Endothelial cell of umbilical vein (primary cell): Measurements from ENCODE around the gene CKB. TPM values are rescaled to one million over a fixed set of nuclear protein-coding genes. Genes with fewer than 3 reads are reported as not detected.
"Not testable (repeated sequence)": the region's sequence is repeated elsewhere in the genome, so short reads cannot be mapped to it uniquely, and the experiment has no call there.

Experiments
- BruUV-seq: library from RNA; stranded (reverse); fragments of 400-500 nt; replicated peaks from 2 replicates; lab custom pipeline; 2021; lab: Mats Ljungman, UMichigan
- CTCF ChIA-PET: fragments of 300-600, 350-600 bp; sonication (Branson Sonifier 250); formaldehyde crosslinking; loops from one replicate; lab custom pipeline; 2021; ENCODE audit warnings: antibody characterized with exemption, inconsistent platforms; lab: Charles Lee
- POLR2A ChIA-PET: fragments of 300-600, 350-600 bp; sonication (Branson Sonifier 250); formaldehyde crosslinking; loops from one replicate; lab custom pipeline; 2021; ENCODE audit warnings: antibody characterized with exemption, inconsistent platforms; lab: Charles Lee
- DNase-seq: peaks from one replicate; pipeline ENCODE4 v3.0.0-alpha.2; 2011; ENCODE audit warnings: low read depth, low spot score
- FAIRE-seq: peaks from 2 replicates; lab custom pipeline; 2011; peaks lifted over from hg19 to GRCh38; lab: Jason Lieb, UNC
- H2AFZ ChIP-seq: 2 replicates; pipeline ENCODE4 v1.6.0; 2012; ENCODE audit warnings: low read depth, low read length, control low read depth, inconsistent platforms
- H3K27ac ChIP-seq: 2 replicates; pipeline ENCODE4 v1.5.1; 2011; ENCODE audit warnings: low read depth, mild to moderate bottlenecking, control low read depth, low read length, moderate library complexity; ENCODE audit not compliant: insufficient read depth
- H3K27me3 ChIP-seq, 2 experiments: 2 replicates each; pipeline versions ENCODE4 v1.6.0 to v1.6.1; 2011; ENCODE audit warnings: low read length in 2 of 2, mixed read lengths in 1 of 2; ENCODE audit not compliant: control insufficient read depth in 2 of 2, insufficient read depth in 2 of 2
- H3K36me3 ChIP-seq, 2 experiments: 2 replicates in 1 of 2; 3 replicates in 1 of 2; pipeline ENCODE4 v1.5.1; 2011; ENCODE audit warnings: low read length in 2 of 2, mild to moderate bottlenecking in 1 of 2, moderate library complexity in 1 of 2; ENCODE audit not compliant: control insufficient read depth in 2 of 2, insufficient read depth in 2 of 2; ENCODE audit errors: extremely low read depth in 1 of 2
- H3K4me1 ChIP-seq: 3 replicates; pipeline ENCODE4 v1.5.1; 2011; ENCODE audit warnings: mild to moderate bottlenecking, low read length; ENCODE audit not compliant: control insufficient read depth, insufficient read depth; ENCODE audit errors: extremely low read depth
- H3K4me2 ChIP-seq: 2 replicates; pipeline ENCODE4 v1.6.1; 2011; ENCODE audit warnings: low read length, control low read depth, mixed read lengths; ENCODE audit not compliant: insufficient read depth
- H3K4me3 ChIP-seq, 3 experiments: fragments of 200-600 bp in 1 of 3; sonication (generic), shearing (Covaris generic) in 1 of 3; replicated peaks in 1 of 3; 2 replicates each; pipeline ENCODE4 v1.5.1; 2011 to 2016; ENCODE audit warnings: control low read depth in 3 of 3, low read length in 3 of 3, mild to moderate bottlenecking in 2 of 3, inconsistent platforms in 1 of 3, low read depth in 1 of 3, moderate library complexity in 1 of 3; ENCODE audit not compliant: insufficient read depth in 1 of 3
- H3K79me2 ChIP-seq: 2 replicates; pipeline ENCODE4 v1.6.0; 2012; ENCODE audit warnings: low read length, inconsistent platforms; ENCODE audit not compliant: control insufficient read depth, insufficient read depth
- H3K9ac ChIP-seq: replicated peaks from 2 replicates; pipeline ENCODE3; 2011; ENCODE audit warnings: low read length, control low read depth; ENCODE audit not compliant: insufficient read depth; ENCODE audit errors: extremely low read depth
- H3K9me1 ChIP-seq: replicated peaks from 3 replicates; pipeline ENCODE4 v1.6.0; 2011; ENCODE audit warnings: mild to moderate bottlenecking, low read length; ENCODE audit not compliant: control insufficient read depth, insufficient read depth; ENCODE audit errors: extremely low read depth
- H3K9me3 ChIP-seq: replicated peaks from 2 replicates; pipeline ENCODE4 v1.5.1; 2012; ENCODE audit warnings: low read length, inconsistent platforms; ENCODE audit not compliant: control insufficient read depth, insufficient read depth
- H4K20me1 ChIP-seq: replicated peaks from 2 replicates; pipeline ENCODE3; 2011; ENCODE audit warnings: mild to moderate bottlenecking, low read length; ENCODE audit not compliant: control insufficient read depth, insufficient read depth; ENCODE audit errors: extremely low read depth
- EZH2 ChIP-seq: IDR thresholded peaks from 2 replicates; pipeline ENCODE4 v1.6.1; 2012; ENCODE audit warnings: borderline replicate concordance, low read depth, mild to moderate bottlenecking, moderate library complexity, low read length, inconsistent platforms; ENCODE audit not compliant: severe bottlenecking
- FOS ChIP-seq: IDR thresholded peaks from 2 replicates; pipeline ENCODE4 v1.6.1; 2011; ENCODE audit warnings: mild to moderate bottlenecking, low read length, moderate library complexity, borderline replicate concordance; ENCODE audit not compliant: insufficient read depth
- JUN ChIP-seq: IDR thresholded peaks from 2 replicates; pipeline ENCODE4 v1.6.1; 2011; ENCODE audit warnings: borderline replicate concordance, low read depth; ENCODE audit not compliant: insufficient read length, insufficient read depth
- POLR2AphosphoS5 ChIP-seq: IDR thresholded peaks from 2 replicates; pipeline ENCODE4 v1.6.1; 2012; ENCODE audit warnings: low read depth, mild to moderate bottlenecking, control low read depth, low read length, moderate library complexity; ENCODE audit not compliant: insufficient read depth
- dilution Hi-C: fragments of 300-500 bp; cut with MboI; formaldehyde crosslinking; loops from one replicate; pipeline ENCODE4 v1.15.0; 2019; ENCODE audit warnings: low sequenced_read_pairs; ENCODE audit not compliant: extremely low pct_ligation_motif_present
- intact Hi-C: fragments of 100-400 bp; cut with micrococcal nuclease; formaldehyde crosslinking; loops from one replicate; pipeline ENCODE4 v1.10.0; 2022
- polyA plus RNA-seq, 4 experiments: library from polyadenylated mRNA; depleted of rRNA in 3 of 4; stranded (reverse) in 3 of 4; unstranded in 1 of 4; fragments of >200 nt; gene quantifications; 2 replicates each; pipeline versions ENCODE4 v1.2.1 to v1.2.3, GENCODE V29; 2011 to 2012; ENCODE audit warnings: missing spikeins in 1 of 4
- total RNA-seq: library from RNA; stranded (reverse); gene quantifications from 2 replicates; pipeline ENCODE4 v1.2.3, GENCODE V29; 2021
- TF ChIP-seq, protein P1 (sequence below), 2 donors: IDR thresholded peaks; 1 replicate in 1 of 2; 2 replicates in 1 of 2; pipeline ENCODE4 v1.5.1; 2011; ENCODE audit warnings: low read length in 2 of 2, mild to moderate bottlenecking in 2 of 2, moderate library complexity in 2 of 2, control low read depth in 1 of 2, inconsistent platforms in 1 of 2, low read depth in 1 of 2; ENCODE audit not compliant: insufficient read depth in 1 of 2; ENCODE audit errors: extremely low read depth in 1 of 2
- TF ChIP-seq, protein P2 (sequence below): IDR thresholded peaks from 2 replicates; pipeline ENCODE4 v1.6.1; 2011; ENCODE audit not compliant: insufficient read depth, insufficient read length

CKB gene
- total and polyA plus RNA-seq, 2 donors (not counting 3 experiments of a cell fraction or from before 2014, with no cell fraction given) = 4.0 to 6.9 TPM

DNA sequence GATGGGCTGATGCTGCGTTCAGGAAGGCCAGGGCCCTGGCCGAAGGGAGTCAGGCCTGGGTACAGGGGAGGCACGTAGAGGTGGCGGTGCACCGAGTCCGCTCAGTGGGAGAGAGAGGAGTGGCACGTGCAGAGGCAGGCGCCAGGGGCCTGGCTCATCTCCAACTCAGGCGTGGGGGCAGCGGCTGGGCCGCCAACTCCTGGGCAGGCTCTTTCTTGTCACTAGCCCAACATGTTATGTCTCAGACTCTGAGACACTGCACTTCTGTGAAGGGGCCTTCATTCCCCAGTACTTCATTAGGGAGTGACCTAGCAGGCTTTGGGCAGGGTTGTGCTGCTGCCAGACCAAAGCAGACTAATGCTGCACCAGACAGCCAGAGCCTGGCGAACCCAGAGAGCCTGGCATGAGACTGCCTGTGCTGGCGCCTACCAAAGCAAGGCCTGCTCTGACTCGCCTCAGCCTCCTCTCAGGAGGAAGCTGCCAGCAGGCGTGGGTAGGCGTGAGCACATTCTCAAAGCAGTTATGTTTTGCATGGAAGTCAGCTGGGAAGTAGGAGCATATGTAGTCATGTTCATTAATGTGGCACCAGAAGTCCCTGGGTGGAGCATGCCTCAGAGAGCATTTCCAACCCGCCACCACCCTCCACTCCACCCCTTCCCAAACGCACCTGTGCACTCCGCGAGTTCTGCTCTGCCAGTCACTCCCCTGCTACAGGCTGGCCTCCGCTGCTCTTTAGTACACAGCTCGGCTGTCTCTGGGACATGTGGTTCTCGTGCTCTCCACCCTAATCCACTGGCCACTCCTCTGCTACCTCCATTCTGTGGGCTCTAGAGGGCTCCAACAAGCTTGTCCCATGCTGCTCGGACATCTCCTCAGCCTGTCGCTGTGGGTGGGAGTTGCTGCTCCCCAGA is 9.7 kb downstream of the CKB start:
- no peak overlapping the region for H3K9ac ChIP-seq
- no peaks in the 10 kb centered on the region for H3K79me2 ChIP-seq
- CTCF ChIA-PET = interaction anchor here (1.7 kb wide), 1 partner anchor 13 kb away, joined by 5 read pairs; no protein-coding TSS in a partner anchor
- H3K27ac ChIP-seq = no peak overlapping the region
- no peak for TF ChIP-seq EZH2
- TF ChIP-seq JUN = no peak
- TF ChIP-seq FOS = no peak
- TF ChIP-seq, protein P1, sequence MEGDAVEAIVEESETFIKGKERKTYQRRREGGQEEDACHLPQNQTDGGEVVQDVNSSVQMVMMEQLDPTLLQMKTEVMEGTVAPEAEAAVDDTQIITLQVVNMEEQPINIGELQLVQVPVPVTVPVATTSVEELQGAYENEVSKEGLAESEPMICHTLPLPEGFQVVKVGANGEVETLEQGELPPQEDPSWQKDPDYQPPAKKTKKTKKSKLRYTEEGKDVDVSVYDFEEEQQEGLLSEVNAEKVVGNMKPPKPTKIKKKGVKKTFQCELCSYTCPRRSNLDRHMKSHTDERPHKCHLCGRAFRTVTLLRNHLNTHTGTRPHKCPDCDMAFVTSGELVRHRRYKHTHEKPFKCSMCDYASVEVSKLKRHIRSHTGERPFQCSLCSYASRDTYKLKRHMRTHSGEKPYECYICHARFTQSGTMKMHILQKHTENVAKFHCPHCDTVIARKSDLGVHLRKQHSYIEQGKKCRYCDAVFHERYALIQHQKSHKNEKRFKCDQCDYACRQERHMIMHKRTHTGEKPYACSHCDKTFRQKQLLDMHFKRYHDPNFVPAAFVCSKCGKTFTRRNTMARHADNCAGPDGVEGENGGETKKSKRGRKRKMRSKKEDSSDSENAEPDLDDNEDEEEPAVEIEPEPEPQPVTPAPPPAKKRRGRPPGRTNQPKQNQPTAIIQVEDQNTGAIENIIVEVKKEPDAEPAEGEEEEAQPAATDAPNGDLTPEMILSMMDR (IDR thresholded peaks at IDR 0.05; ENCODE audit: extremely low read depth in 1 of 2, insufficient read depth in 1 of 2, low read depth in 1 of 2, low read length in 2 of 2) = no peak
- TF ChIP-seq POLR2AphosphoS5 = peak; percentile 21
- TF ChIP-seq, protein P2, sequence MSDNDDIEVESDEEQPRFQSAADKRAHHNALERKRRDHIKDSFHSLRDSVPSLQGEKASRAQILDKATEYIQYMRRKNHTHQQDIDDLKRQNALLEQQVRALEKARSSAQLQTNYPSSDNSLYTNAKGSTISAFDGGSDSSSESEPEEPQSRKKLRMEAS = no peak
- H3K36me3 ChIP-seq = peaks cover 6 to 14% of the 10 kb centered on the region in 2 experiments
- intact Hi-C loops = no loop called here
- H2AFZ ChIP-seq = no peak overlapping the region
- H3K9me3 ChIP-seq = no peaks in the 10 kb centered on the region
- H3K9me1 ChIP-seq = no peaks in the 10 kb centered on the region
- no peaks in the 10 kb centered on the region for H4K20me1 ChIP-seq
- FAIRE-seq = no peak
- H3K4me1 ChIP-seq = no peaks in the 10 kb centered on the region
- no peaks in the 10 kb centered on the region for H3K27me3 ChIP-seq
- no peak overlapping the region for H3K4me2 ChIP-seq
- DNase-seq = peak; percentile 28
- dilution Hi-C loops = no loop called here
- POLR2A ChIA-PET = no interaction called here
- no TSS peak for BruUV-seq
- no peak overlapping the region for H3K4me3 ChIP-seq

DNA sequence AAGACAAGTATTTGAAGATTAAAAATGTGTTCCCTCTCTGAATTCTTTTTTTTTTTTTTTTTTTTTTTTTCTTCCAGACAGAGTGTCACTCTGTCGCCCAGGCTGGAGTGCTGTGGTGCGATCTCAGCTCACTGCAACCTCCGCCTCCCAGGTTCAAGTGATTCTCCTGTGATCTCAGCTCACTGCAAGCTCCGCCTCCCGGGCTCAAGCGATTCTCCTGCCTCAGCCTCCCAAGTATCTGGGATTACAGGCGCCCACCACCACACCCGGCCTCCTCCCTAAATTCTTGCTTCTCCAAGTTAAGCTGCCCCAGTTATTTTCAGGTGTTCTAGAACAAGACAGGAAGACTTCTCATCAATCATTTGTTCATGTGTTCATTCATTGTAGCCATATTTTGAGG is 10.4 kb downstream of the CKB start:
- dilution Hi-C loops, H2AFZ ChIP-seq, H4K20me1 ChIP-seq, FAIRE-seq, H3K27ac ChIP-seq, H3K4me1 ChIP-seq, POLR2A ChIA-PET, H3K9me3 ChIP-seq, H3K4me3 ChIP-seq, H3K9ac ChIP-seq, H3K9me1 ChIP-seq, H3K79me2 ChIP-seq, DNase-seq, BruUV-seq, intact Hi-C loops, H3K4me2 ChIP-seq, H3K27me3 ChIP-seq: not testable (repeated sequence)
- CTCF ChIA-PET = interaction anchor here (1.7 kb wide), 1 partner anchor 12 kb away, joined by 5 read pairs; no protein-coding TSS in a partner anchor
- H3K36me3 ChIP-seq = peaks cover 6 to 14% of the 10 kb centered on the region in 2 experiments
